ENCODE results near the gene PCBD1.

Gene PCBD1

GRCh38 chr10:70915806-70916205, 27.4 kb upstream of the PCBD1 start:
- Histone ChIP-seq H3K4me3 (ENCODE audit: low read length) (no peak overlapping the region), H3K9me3 (ENCODE audit: insufficient read depth, low read length) (no peaks in the 10 kb centered on the region)

GRCh38 chr10:70915206-70915605, 26.8 kb upstream of the PCBD1 start:
- no peaks in the 10 kb centered on the region for H3K79me2 ChIP-seq (ENCODE audit: low read length)
- TF ChIP-seq CTCF (IDR thresholded peaks at IDR 0.05; ENCODE audit: low read depth, low read length) (no peak), EZH2phosphoT487 (IDR thresholded peaks at IDR 0.05; ENCODE audit: low read depth) (no peak)
- no peaks in the 10 kb centered on the region for H3K27me3 ChIP-seq (ENCODE audit: low read depth, low read length)
- no peak overlapping the region for H3K9ac ChIP-seq (ENCODE audit: low read length)
- no peaks in the 10 kb centered on the region for H3K9me3 ChIP-seq (ENCODE audit: insufficient read depth, low read length)
- H4K20me1 ChIP-seq (ENCODE audit: insufficient read depth, low read length), result no peaks in the 10 kb centered on the region
- no peak overlapping the region for H3K27ac ChIP-seq (ENCODE audit: low read length)
- no peak overlapping the region for H3K4me2 ChIP-seq (ENCODE audit: low read length)
- no peaks in the 10 kb centered on the region for H3K36me3 ChIP-seq (replicated peaks; ENCODE audit: low read depth, low read length)
- H3K4me3 ChIP-seq (ENCODE audit: low read length), result no peak overlapping the region
- no peaks in the 10 kb centered on the region for H3K4me1 ChIP-seq (ENCODE audit: low read length)
- no peak overlapping the region for H2AFZ ChIP-seq (ENCODE audit: low read depth, low read length)

More at GRCh38 chr10:70915806-70916205, 27.4 kb upstream of the PCBD1 start:
- Histone ChIP-seq H3K27ac (ENCODE audit: low read length) (no peak overlapping the region), H2AFZ (ENCODE audit: low read depth, low read length) (no peak overlapping the region), H3K4me2 (ENCODE audit: low read length) (no peak overlapping the region), H3K4me1 (ENCODE audit: low read length) (no peaks in the 10 kb centered on the region), H4K20me1 (ENCODE audit: insufficient read depth, low read length) (no peaks in the 10 kb centered on the region), H3K9ac (ENCODE audit: low read length) (no peak overlapping the region), H3K27me3 (ENCODE audit: low read depth, low read length) (0 out of 2 replicates have a peak, but pooled peaks cover 2% of the 10 kb centered on the region), H3K79me2 (ENCODE audit: low read length) (no peaks in the 10 kb centered on the region), H3K36me3 (replicated peaks; ENCODE audit: low read depth, low read length) (no peaks in the 10 kb centered on the region)
- no peak for TF ChIP-seq CTCF (IDR thresholded peaks at IDR 0.05; ENCODE audit: low read depth, low read length)
- TF ChIP-seq EZH2phosphoT487 (IDR thresholded peaks at IDR 0.05; ENCODE audit: low read depth), result no peak

GRCh38 chr10:70914316-70914864, 26.0 kb upstream of the PCBD1 start:
- H3K4me1 ChIP-seq (ENCODE audit: low read length), result no peaks in the 10 kb centered on the region
- no peaks in the 10 kb centered on the region for H3K9me3 ChIP-seq (ENCODE audit: insufficient read depth, low read length)
- TF ChIP-seq EZH2phosphoT487 (IDR thresholded peaks at IDR 0.05; ENCODE audit: low read depth) (no peak), CTCF (IDR thresholded peaks at IDR 0.05; ENCODE audit: low read depth, low read length) (no peak)
- no peaks in the 10 kb centered on the region for H4K20me1 ChIP-seq (ENCODE audit: insufficient read depth, low read length)
- H3K4me3 ChIP-seq (ENCODE audit: low read length), result no peak overlapping the region
- H3K27ac ChIP-seq (ENCODE audit: low read length), result no peak overlapping the region
- no peaks in the 10 kb centered on the region for H3K79me2 ChIP-seq (ENCODE audit: low read length)
- H3K4me2 ChIP-seq (ENCODE audit: low read length), result no peak overlapping the region
- no peak overlapping the region for H3K9ac ChIP-seq (ENCODE audit: low read length)
- no peak overlapping the region for H2AFZ ChIP-seq (ENCODE audit: low read depth, low read length)
- no peaks in the 10 kb centered on the region for H3K36me3 ChIP-seq (replicated peaks; ENCODE audit: low read depth, low read length)
- no peaks in the 10 kb centered on the region for H3K27me3 ChIP-seq (ENCODE audit: low read depth, low read length)

GRCh38 chr10:70913893-70914240, 25.5 kb upstream of the PCBD1 start:
- H3K79me2 ChIP-seq (ENCODE audit: low read length), result no peaks in the 10 kb centered on the region
- no peaks in the 10 kb centered on the region for H3K9me3 ChIP-seq (ENCODE audit: insufficient read depth, low read length)
- H3K36me3 ChIP-seq (replicated peaks; ENCODE audit: low read depth, low read length), result no peaks in the 10 kb centered on the region
- no peaks in the 10 kb centered on the region for H3K4me1 ChIP-seq (ENCODE audit: low read length)
- TF ChIP-seq CTCF (IDR thresholded peaks at IDR 0.05; ENCODE audit: low read depth, low read length) (no peak), EZH2phosphoT487 (IDR thresholded peaks at IDR 0.05; ENCODE audit: low read depth) (no peak)
- no peak overlapping the region for H2AFZ ChIP-seq (ENCODE audit: low read depth, low read length)
- H3K9ac ChIP-seq (ENCODE audit: low read length), result no peak overlapping the region
- no peaks in the 10 kb centered on the region for H4K20me1 ChIP-seq (ENCODE audit: insufficient read depth, low read length)
- no peaks in the 10 kb centered on the region for H3K27me3 ChIP-seq (ENCODE audit: low read depth, low read length)
- no peak overlapping the region for H3K4me3 ChIP-seq (ENCODE audit: low read length)
- H3K27ac ChIP-seq (ENCODE audit: low read length), result no peak overlapping the region
- H3K4me2 ChIP-seq (ENCODE audit: low read length), result no peak overlapping the region
